ENCODE results near the gene WDR7. TPM values are rescaled to one million over a fixed set of nuclear protein-coding genes. Genes with fewer than 3 reads are reported as not detected.

The WDR7 gene
- total RNA-seq, 1 experiment from 2014 or later: 11.5 TPM

- H3K27ac ChIP-seq (ENCODE audit: low read depth, low read length): no peak overlapping the region
- no peak for DNase-seq (ENCODE audit: low read depth, low spot score)
- no peaks in the 10 kb centered on the region for H3K36me3 ChIP-seq (ENCODE audit: control insufficient read depth in 1 of 2, insufficient read depth in 2 of 2, low read length in 2 of 2)
- no peak overlapping the region for H3K9ac ChIP-seq (ENCODE audit: low read length)
- ChIA-PET RAD21 (ENCODE audit: low non-redundant PET in 1 of 2, low total read pairs in 2 of 2, uncharacterized antibody in 2 of 2, unreplicated experiment in 2 of 2) (no interaction called here), POLR2A (no interaction called here), CTCF (no interaction called here)
- H3K4me3 ChIP-seq (replicated peaks in 1 of 2; ENCODE audit: low read depth in 1 of 2, low read length in 2 of 2): no peak overlapping the region
- H3K79me2 ChIP-seq (ENCODE audit: insufficient read depth, low read length): no peaks in the 10 kb centered on the region
- intact Hi-C loops (cut with micrococcal nuclease): no loop called here
- no peaks in the 10 kb centered on the region for H4K20me1 ChIP-seq (ENCODE audit: insufficient read depth)
- no peaks in the 10 kb centered on the region for H3K9me2 ChIP-seq (ENCODE audit: insufficient read depth)
- H3K4me1 ChIP-seq (ENCODE audit: control insufficient read depth in 1 of 2, insufficient read depth in 2 of 2, low read length in 2 of 2): no peaks in the 10 kb centered on the region
- no TSS peak for BruUV-seq (replicated peaks)
- H3K27me3 ChIP-seq (ENCODE audit: insufficient read depth, low read length): no peaks in the 10 kb centered on the region
- no peak overlapping the region for H2AFZ ChIP-seq (ENCODE audit: low read depth, low read length, poor library complexity, severe bottlenecking)
- H3K9me3 ChIP-seq (ENCODE audit: control insufficient read depth in 1 of 2, insufficient read depth in 1 of 2, low read depth in 1 of 2, low read length in 2 of 2): no peaks in the 10 kb centered on the region
- ATAC-seq: no peak
- TF ChIP-seq EGR1 (IDR thresholded peaks at IDR 0.05; ENCODE audit: low read depth): no peak
- no peak for TF ChIP-seq RAD21 (IDR thresholded peaks at IDR 0.05; ENCODE audit: low read depth)
- TF ChIP-seq CEBPB (IDR thresholded peaks at IDR 0.05; ENCODE audit: low read depth): no peak
- TF ChIP-seq FOSL1 (IDR thresholded peaks at IDR 0.05; ENCODE audit: low read depth): no peak
- TF ChIP-seq TCF7L2 (IDR thresholded peaks at IDR 0.05; ENCODE audit: borderline replicate concordance, extremely low read depth, insufficient read depth, insufficient read length): no peak
- no peak for TF ChIP-seq ZNF274 (IDR thresholded peaks at IDR 0.05; ENCODE audit: low read depth, low read length)
- TF ChIP-seq ELF1 (IDR thresholded peaks at IDR 0.05; ENCODE audit: borderline replicate concordance, low read depth): no peak
- no peak for TF ChIP-seq REST (IDR thresholded peaks at IDR 0.05; ENCODE audit: low read depth)
- no peak for TF ChIP-seq EZH2phosphoT487 (IDR thresholded peaks at IDR 0.05; ENCODE audit: borderline replicate concordance)
- no peak overlapping the region for H3K4me2 ChIP-seq (ENCODE audit: low read length)
Measured at GRCh38 chr18:56853961-56854360, 202.8 kb downstream of the WDR7 start.
